Measurements from ENCODE around the gene XYLT2.
"Not testable (repeated sequence)": the region's sequence is repeated elsewhere in the genome, so short reads cannot be mapped to it uniquely, and the experiment has no call there.

DNA sequence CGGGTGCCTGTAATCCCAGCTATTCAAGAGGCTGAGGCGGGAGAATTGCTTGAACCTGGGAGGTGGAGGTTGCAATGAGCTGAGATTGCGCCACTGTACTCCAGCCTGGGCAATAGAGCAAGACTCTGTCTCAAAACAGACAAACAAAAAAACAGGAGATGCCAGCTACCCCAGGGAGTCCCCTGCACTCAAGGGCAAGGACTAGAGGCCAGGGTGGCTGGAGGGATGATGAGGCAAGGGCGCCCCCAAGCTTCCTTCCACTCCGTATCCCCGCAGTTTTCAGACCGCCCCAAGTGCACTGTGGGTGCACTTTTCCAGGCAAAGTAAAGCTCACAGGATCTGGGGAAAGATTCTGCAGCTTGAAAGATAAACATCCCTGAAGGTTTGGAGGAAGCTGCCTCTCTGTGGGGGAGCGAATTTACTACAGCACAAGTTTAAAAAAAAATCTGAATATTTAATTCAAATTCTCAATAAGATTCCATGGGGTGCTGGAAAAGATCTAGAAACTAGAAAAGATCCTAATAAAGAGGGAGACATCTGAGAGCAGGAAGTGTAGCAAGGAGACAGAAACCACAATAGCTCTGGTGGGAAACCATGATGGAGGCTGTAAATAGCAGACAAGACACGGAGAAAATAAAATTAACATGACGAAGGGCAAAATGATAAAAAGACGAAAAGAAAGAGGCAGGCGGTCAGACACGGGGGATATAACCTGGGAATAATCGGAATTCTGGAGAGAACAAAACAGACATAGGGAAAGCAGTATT is 12.5 kb upstream of the XYLT2 start:
- TF ChIP-seq, protein P1, sequence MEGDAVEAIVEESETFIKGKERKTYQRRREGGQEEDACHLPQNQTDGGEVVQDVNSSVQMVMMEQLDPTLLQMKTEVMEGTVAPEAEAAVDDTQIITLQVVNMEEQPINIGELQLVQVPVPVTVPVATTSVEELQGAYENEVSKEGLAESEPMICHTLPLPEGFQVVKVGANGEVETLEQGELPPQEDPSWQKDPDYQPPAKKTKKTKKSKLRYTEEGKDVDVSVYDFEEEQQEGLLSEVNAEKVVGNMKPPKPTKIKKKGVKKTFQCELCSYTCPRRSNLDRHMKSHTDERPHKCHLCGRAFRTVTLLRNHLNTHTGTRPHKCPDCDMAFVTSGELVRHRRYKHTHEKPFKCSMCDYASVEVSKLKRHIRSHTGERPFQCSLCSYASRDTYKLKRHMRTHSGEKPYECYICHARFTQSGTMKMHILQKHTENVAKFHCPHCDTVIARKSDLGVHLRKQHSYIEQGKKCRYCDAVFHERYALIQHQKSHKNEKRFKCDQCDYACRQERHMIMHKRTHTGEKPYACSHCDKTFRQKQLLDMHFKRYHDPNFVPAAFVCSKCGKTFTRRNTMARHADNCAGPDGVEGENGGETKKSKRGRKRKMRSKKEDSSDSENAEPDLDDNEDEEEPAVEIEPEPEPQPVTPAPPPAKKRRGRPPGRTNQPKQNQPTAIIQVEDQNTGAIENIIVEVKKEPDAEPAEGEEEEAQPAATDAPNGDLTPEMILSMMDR (conservative IDR thresholded peaks at IDR 0.05; ENCODE audit: low read length), result peak; percentile 31
- TF ChIP-seq EZH2phosphoT487 (IDR thresholded peaks at IDR 0.05; ENCODE audit: borderline replicate concordance), result not testable (repeated sequence)

Measured in Loucy (cell line).